IPS-20b (cell line): ENCODE data around the gene NDNF.

Experiments used
- H3K27ac ChIP-seq: one replicate; pipeline ENCODE4 v1.5.1; 2013; ENCODE audit warnings: low read length
- H3K27me3 ChIP-seq: 2 replicates; pipeline ENCODE4 v1.6.1; 2013; ENCODE audit warnings: mild to moderate bottlenecking, low read length, inconsistent platforms; ENCODE audit not compliant: insufficient read depth
- H3K36me3 ChIP-seq: 2 replicates; pipeline ENCODE4 v1.6.1; 2013; ENCODE audit warnings: low read depth, mild to moderate bottlenecking, inconsistent platforms, low read length, moderate library complexity; ENCODE audit not compliant: insufficient read depth
- H3K4me1 ChIP-seq: 2 replicates; pipeline ENCODE4 v1.6.1; 2013; ENCODE audit warnings: mild to moderate bottlenecking, control low read depth, inconsistent platforms, low read length, moderate library complexity; ENCODE audit not compliant: insufficient read depth
- H3K4me3 ChIP-seq: 2 replicates; pipeline ENCODE4 v1.5.1; 2013; ENCODE audit warnings: mild to moderate bottlenecking, low read length, inconsistent platforms
- H3K9ac ChIP-seq: 2 replicates; pipeline ENCODE4 v1.6.1; 2013; ENCODE audit warnings: low read depth, mild to moderate bottlenecking, inconsistent platforms, low read length, moderate library complexity
- H3K9me3 ChIP-seq: 2 replicates; pipeline ENCODE4 v1.6.1; 2013; ENCODE audit warnings: mild to moderate bottlenecking, low read depth, low read length, inconsistent platforms; ENCODE audit not compliant: insufficient read depth

The NDNF gene

GRCh38 chr4:121048165-121048564, 24.2 kb downstream of the NDNF start:
- no peaks in the 10 kb centered on the region for H3K27me3 ChIP-seq
- H3K4me1 ChIP-seq, result no peaks in the 10 kb centered on the region
- no peak overlapping the region for H3K27ac ChIP-seq
- no peaks in the 10 kb centered on the region for H3K9me3 ChIP-seq
- no peaks in the 10 kb centered on the region for H3K36me3 ChIP-seq
- no peak overlapping the region for H3K9ac ChIP-seq
- no peak overlapping the region for H3K4me3 ChIP-seq

- no peaks in the 10 kb centered on the region for H3K4me1 ChIP-seq
- H3K27me3 ChIP-seq, result no peaks in the 10 kb centered on the region
- H3K27ac ChIP-seq, result no peak overlapping the region
- H3K9ac ChIP-seq, result no peak overlapping the region
- H3K36me3 ChIP-seq, result no peaks in the 10 kb centered on the region
- no peak overlapping the region for H3K4me3 ChIP-seq
- no peaks in the 10 kb centered on the region for H3K9me3 ChIP-seq
These were observed 30.8 kb downstream of the NDNF start for GRCh38 chr4:121041307-121042090.

DNA sequence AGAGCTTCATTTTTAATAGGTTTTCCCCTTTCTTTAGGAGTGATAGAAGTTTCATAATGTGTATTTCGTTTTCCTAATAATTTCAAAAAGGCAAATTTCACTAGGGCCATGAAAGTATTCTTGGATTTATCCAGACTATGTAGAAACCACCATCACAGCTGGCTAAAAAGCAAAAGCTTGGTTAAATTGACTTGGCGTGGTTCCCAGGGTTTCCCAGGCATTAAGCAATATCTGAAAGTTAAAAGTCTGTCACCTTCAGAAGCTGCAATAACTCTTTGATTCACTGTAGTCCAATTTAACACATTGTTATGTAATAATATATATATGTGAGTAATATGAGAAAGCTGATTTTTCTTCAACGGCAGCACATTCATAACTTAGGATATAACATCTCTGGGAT, 38.3 kb downstream of the NDNF start:
- H3K9me3 ChIP-seq, result no peaks in the 10 kb centered on the region
- H3K27me3 ChIP-seq, result no peaks in the 10 kb centered on the region
- no peaks in the 10 kb centered on the region for H3K4me1 ChIP-seq
- H3K9ac ChIP-seq, result no peak overlapping the region
- H3K4me3 ChIP-seq, result no peak overlapping the region
- H3K27ac ChIP-seq, result no peak overlapping the region
- no peaks in the 10 kb centered on the region for H3K36me3 ChIP-seq

- H3K27me3 ChIP-seq, result no peaks in the 10 kb centered on the region
- H3K4me1 ChIP-seq, result no peaks in the 10 kb centered on the region
- H3K9me3 ChIP-seq, result no peaks in the 10 kb centered on the region
- H3K27ac ChIP-seq, result no peak overlapping the region
- no peaks in the 10 kb centered on the region for H3K36me3 ChIP-seq
- no peak overlapping the region for H3K4me3 ChIP-seq
- no peak overlapping the region for H3K9ac ChIP-seq
These were observed 41.6 kb downstream of the NDNF start for GRCh38 chr4:121030711-121031110.

GRCh38 chr4:121030131-121030530, 42.2 kb downstream of the NDNF start:
- no peaks in the 10 kb centered on the region for H3K4me1 ChIP-seq
- H3K4me3 ChIP-seq, result no peak overlapping the region
- no peaks in the 10 kb centered on the region for H3K36me3 ChIP-seq
- H3K9ac ChIP-seq, result no peak overlapping the region
- H3K9me3 ChIP-seq, result no peaks in the 10 kb centered on the region
- no peaks in the 10 kb centered on the region for H3K27me3 ChIP-seq
- no peak overlapping the region for H3K27ac ChIP-seq

GRCh38 chr4:121026034-121026433, 46.3 kb downstream of the NDNF start:
- Histone ChIP-seq H3K9ac (no peak overlapping the region), H3K36me3 (no peaks in the 10 kb centered on the region), H3K27me3 (no peaks in the 10 kb centered on the region), H3K4me3 (no peak overlapping the region), H3K9me3 (no peaks in the 10 kb centered on the region), H3K27ac (no peak overlapping the region), H3K4me1 (no peaks in the 10 kb centered on the region)

- Histone ChIP-seq H3K36me3 (no peaks in the 10 kb centered on the region), H3K4me3 (no peak overlapping the region), H3K9ac (no peak overlapping the region), H3K27ac (no peak overlapping the region), H3K27me3 (no peaks in the 10 kb centered on the region), H3K9me3 (no peaks in the 10 kb centered on the region), H3K4me1 (no peaks in the 10 kb centered on the region)
These were observed 46.8 kb downstream of the NDNF start for GRCh38 chr4:121025540-121025939.

DNA sequence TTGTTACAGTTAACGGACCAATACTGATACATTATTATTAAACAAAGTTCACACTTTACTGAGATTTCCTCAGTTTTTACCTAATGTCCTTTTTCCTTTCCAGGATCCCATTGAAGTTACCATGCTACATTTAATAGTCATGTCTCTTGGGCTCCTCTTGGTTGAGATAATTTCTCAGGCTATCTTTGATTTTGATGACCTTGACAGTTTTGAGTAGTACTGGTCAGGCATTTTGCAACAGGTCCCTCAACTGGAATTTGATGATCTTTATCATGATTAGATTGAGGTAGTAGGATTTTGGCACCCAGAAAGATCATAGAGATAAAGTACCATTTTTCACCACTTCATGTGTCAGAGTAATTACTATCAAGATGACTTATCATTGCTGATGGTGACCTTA, 53.8 kb downstream of the NDNF start:
- H3K4me1 ChIP-seq, result no peaks in the 10 kb centered on the region
- H3K36me3 ChIP-seq, result no peaks in the 10 kb centered on the region
- no peak overlapping the region for H3K4me3 ChIP-seq
- H3K27ac ChIP-seq, result no peak overlapping the region
- H3K9me3 ChIP-seq, result no peaks in the 10 kb centered on the region
- H3K9ac ChIP-seq, result no peak overlapping the region
- H3K27me3 ChIP-seq, result no peaks in the 10 kb centered on the region

GRCh38 chr4:121016611-121017010, 55.7 kb downstream of the NDNF start:
- no peak overlapping the region for H3K27ac ChIP-seq
- peaks cover 9% of the 10 kb centered on the region; the same call in 1 of the 2 replicates for H3K4me1 ChIP-seq
- no peaks in the 10 kb centered on the region for H3K9me3 ChIP-seq
- H3K9ac ChIP-seq, result no peak overlapping the region
- no peaks in the 10 kb centered on the region for H3K27me3 ChIP-seq
- no peak overlapping the region for H3K4me3 ChIP-seq
- H3K36me3 ChIP-seq, result no peaks in the 10 kb centered on the region

GRCh38 chr4:121015421-121015820, 56.9 kb downstream of the NDNF start:
- Histone ChIP-seq H3K4me3 (no peak overlapping the region), H3K27me3 (no peaks in the 10 kb centered on the region), H3K4me1 (peaks cover 21% of the 10 kb centered on the region), H3K9ac (no peak overlapping the region), H3K27ac (no peak overlapping the region), H3K36me3 (no peaks in the 10 kb centered on the region), H3K9me3 (no peaks in the 10 kb centered on the region)

DNA sequence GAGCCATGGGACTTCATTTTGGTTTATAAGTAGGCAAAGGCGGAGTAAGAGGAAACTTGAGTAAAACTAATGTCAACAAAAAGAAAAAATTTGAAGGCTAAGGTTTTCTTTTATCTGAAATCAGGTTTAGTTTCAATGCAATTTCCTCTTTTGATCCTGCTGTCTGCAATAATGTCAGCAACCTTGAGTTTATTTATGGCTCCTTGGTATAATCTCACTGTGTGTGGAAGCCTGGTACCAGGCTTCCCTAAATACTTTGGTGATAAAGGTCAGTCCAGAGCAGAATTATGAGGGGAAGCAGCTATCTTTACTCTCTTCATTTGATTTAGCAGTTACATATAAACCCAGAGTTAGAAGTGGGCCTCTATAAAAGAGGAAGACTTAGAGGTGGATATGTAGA, 57.8 kb downstream of the NDNF start:
- no peak overlapping the region for H3K4me3 ChIP-seq
- H3K9me3 ChIP-seq, result no peaks in the 10 kb centered on the region
- no peak overlapping the region for H3K9ac ChIP-seq
- no peak overlapping the region for H3K27ac ChIP-seq
- H3K4me1 ChIP-seq, result peaks cover 30% of the 10 kb centered on the region
- no peaks in the 10 kb centered on the region for H3K36me3 ChIP-seq
- H3K27me3 ChIP-seq, result no peaks in the 10 kb centered on the region

- no peak overlapping the region for H3K27ac ChIP-seq
- H3K9ac ChIP-seq, result no peak overlapping the region
- H3K4me3 ChIP-seq, result no peak overlapping the region
- H3K27me3 ChIP-seq, result no peaks in the 10 kb centered on the region
- H3K4me1 ChIP-seq, result peaks cover 30% of the 10 kb centered on the region
- no peaks in the 10 kb centered on the region for H3K36me3 ChIP-seq
- no peaks in the 10 kb centered on the region for H3K9me3 ChIP-seq
These were observed 60.5 kb downstream of the NDNF start for GRCh38 chr4:121011780-121012340.
